Natural killer cell (primary cell): Measurements from ENCODE around the gene FUOM. TPM values are rescaled to one million over a fixed set of nuclear protein-coding genes. Genes with fewer than 3 reads are reported as not detected.

ENCODE experiments used
- ATAC-seq, 3 donors: fragments of 150-1000 bp in 2 of 3; fragments of 200-7000 bp in 1 of 3; cut with Tn5 transposase; 1 replicate in 1 of 3; 2 replicates in 2 of 3; pipeline ENCODE4 v1.10.0; 2021; ENCODE audit warnings: mild to moderate bottlenecking in 2 of 3, moderate library complexity in 2 of 3
- DNase-seq, 2 donors: peaks; one replicate each; pipeline versions ENCODE4 v3.0.0 to v3.0.0-alpha.2; 2013 to 2021; ENCODE audit warnings: mixed read lengths in 1 of 2
- H3K27ac ChIP-seq: one replicate; pipeline ENCODE4 v1.5.1; 2013; ENCODE audit warnings: mild to moderate bottlenecking, low read length
- H3K27me3 ChIP-seq: one replicate; pipeline ENCODE4 v1.6.1; 2013; ENCODE audit warnings: low read length; ENCODE audit not compliant: control insufficient read depth, insufficient read depth
- H3K36me3 ChIP-seq: one replicate; pipeline ENCODE4 v1.6.1; 2013; ENCODE audit warnings: low read length; ENCODE audit not compliant: control insufficient read depth, insufficient read depth
- H3K4me1 ChIP-seq: one replicate; pipeline ENCODE4 v1.6.1; 2013; ENCODE audit warnings: low read length; ENCODE audit not compliant: control insufficient read depth, insufficient read depth
- H3K4me3 ChIP-seq: one replicate; pipeline ENCODE4 v1.5.1; 2013; ENCODE audit warnings: low read length
- H3K9me3 ChIP-seq: one replicate; pipeline ENCODE4 v1.6.1; 2013; ENCODE audit warnings: low read length; ENCODE audit not compliant: control insufficient read depth, insufficient read depth
- H3K27ac Mint-ChIP-seq, 2 donors: one replicate each; pipeline ENCODE4 v1.8.0; 2022; ENCODE audit warnings: mild to moderate bottlenecking in 2 of 2, mixed read lengths in 2 of 2, moderate library complexity in 1 of 2
- H3K27me3 Mint-ChIP-seq, 2 donors: one replicate each; pipeline ENCODE4 v1.8.0; 2022; ENCODE audit warnings: low read depth in 2 of 2, mixed read lengths in 2 of 2
- H3K36me3 Mint-ChIP-seq: one replicate; pipeline ENCODE4 v1.8.0; 2022; ENCODE audit warnings: mixed read lengths
- H3K4me1 Mint-ChIP-seq, 2 donors: one replicate each; pipeline ENCODE4 v1.8.0; 2022; ENCODE audit warnings: mixed read lengths in 2 of 2
- H3K4me3 Mint-ChIP-seq: one replicate; pipeline ENCODE4 v1.8.0; 2022; ENCODE audit warnings: mild to moderate bottlenecking, moderate library complexity, mixed read lengths
- H3K9me3 Mint-ChIP-seq, 2 donors: one replicate each; pipeline ENCODE4 v1.8.0; 2022; ENCODE audit warnings: mixed read lengths in 2 of 2
- CTCF ChIP-seq: fragments of 200-600 bp; IDR thresholded peaks from one replicate; pipeline ENCODE4 v1.8.0; 2022; ENCODE audit warnings: antibody characterized with exemption
- WGBS: methylation state at CpG from one replicate; pipeline ENCODE4 v1.1.7; 2013; ENCODE audit warnings: missing lambda C conversion rate; ENCODE audit not compliant: insufficient coverage; 5-methylcytosine and 5-hydroxymethylcytosine counted together
- intact Hi-C: fragments of 100-400 bp; cut with micrococcal nuclease; formaldehyde crosslinking; loops from one replicate; pipeline ENCODE4 v1.14.2; 2022
- total RNA-seq, 4 donors: library from RNA; stranded (reverse); fragments of 120-200 nt in 1 of 4; gene quantifications; one replicate each; pipeline versions ENCODE4 v1.2.3 to v1.2.4, GENCODE V29; 2013 to 2022

Gene FUOM
- total RNA-seq, 3 donors from 2014 or later (not counting 1 experiment from before 2014, with no cell fraction given) = 7.6 to 9.5 (median 7.9) TPM

DNA sequence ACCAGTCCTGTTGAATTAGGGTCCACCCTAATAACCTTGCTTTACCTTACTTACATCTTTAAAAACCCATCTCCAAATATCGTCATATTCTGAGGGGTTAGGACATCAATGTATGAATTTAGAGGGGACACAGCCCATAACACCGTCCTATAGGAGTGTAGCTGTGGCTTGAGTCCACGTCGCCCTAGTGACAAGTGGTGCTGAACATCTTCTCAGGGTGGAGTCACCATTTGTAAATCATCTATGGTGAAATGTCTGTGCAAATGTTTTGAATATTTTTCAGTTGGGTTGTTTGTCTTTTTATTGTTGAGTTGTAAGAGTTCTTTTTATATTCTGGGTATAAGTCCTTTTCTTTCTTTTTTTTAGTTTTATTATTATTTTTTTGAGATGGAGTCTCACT is 15.8 kb downstream of the FUOM start:
- peaks cover 13% of the 10 kb centered on the region for H3K4me1 ChIP-seq
- H3K9me3 ChIP-seq = no peaks in the 10 kb centered on the region
- H3K4me3 ChIP-seq = no peak overlapping the region
- Mint-ChIP-seq H3K36me3 (no peaks in the 10 kb centered on the region), H3K27me3 (peaks cover 24 to 29% of the 10 kb centered on the region in 2 donors), H3K4me3 (no peak overlapping the region), H3K27ac (no peak overlapping the region), H3K9me3 (no peaks in the 10 kb centered on the region), H3K4me1 (no peaks in the 10 kb centered on the region)
- 90% methylated on average over 4 of the region's 4 CpGs for WGBS
- TF ChIP-seq CTCF = no peak
- H3K36me3 ChIP-seq = no peaks in the 10 kb centered on the region
- H3K27ac ChIP-seq = no peak overlapping the region
- H3K27me3 ChIP-seq = peaks cover 18% of the 10 kb centered on the region
- no peak for DNase-seq
- ATAC-seq = no peak
- intact Hi-C loops = no loop called here

DNA sequence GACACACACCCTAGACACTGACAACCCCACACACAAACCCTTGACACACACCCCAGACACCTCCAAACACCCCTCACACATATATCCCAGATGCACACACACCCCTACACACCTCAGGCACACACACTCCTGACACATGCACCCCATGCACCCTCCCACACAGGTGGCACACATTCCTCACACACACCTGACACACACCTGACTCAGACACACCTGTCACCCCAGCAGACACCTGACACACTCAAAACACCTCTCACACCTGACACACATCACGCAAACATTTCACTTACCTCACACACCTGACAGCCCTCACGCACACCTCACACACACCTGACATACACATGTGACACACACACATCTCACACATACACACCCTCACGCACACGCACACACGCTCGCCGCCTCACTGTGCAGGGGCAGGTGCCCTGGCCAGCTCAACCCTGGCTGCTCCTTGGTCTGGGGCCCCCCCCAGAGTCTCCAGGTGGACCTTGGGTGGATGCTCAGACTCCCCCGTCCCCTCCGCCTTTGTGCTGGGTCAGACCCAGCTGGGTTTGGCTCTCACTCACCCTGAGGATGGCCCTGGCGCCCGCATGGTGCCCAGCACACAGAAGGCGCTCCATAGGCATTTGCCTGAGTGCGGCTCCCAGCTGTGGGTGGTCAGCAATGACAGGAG is 18.0 kb downstream of the FUOM start:
- Mint-ChIP-seq H3K4me3 (no peak overlapping the region), H3K27ac (no peak overlapping the region), H3K4me1 (peaks cover 0 to 3% of the 10 kb centered on the region in 2 donors), H3K9me3 (no peaks in the 10 kb centered on the region), H3K36me3 (no peaks in the 10 kb centered on the region), H3K27me3 (peaks cover 16 to 18% of the 10 kb centered on the region in 2 donors)
- peaks cover 34% of the 10 kb centered on the region for H3K4me1 ChIP-seq
- DNase-seq (no peak), ATAC-seq (no peak)
- no peaks in the 10 kb centered on the region for H3K9me3 ChIP-seq
- TF ChIP-seq CTCF = no peak
- H3K4me3 ChIP-seq = no peak overlapping the region
- H3K27ac ChIP-seq = no peak overlapping the region
- intact Hi-C loops = no loop called here
- H3K36me3 ChIP-seq = no peaks in the 10 kb centered on the region
- H3K27me3 ChIP-seq = peaks cover 19% of the 10 kb centered on the region
- WGBS = 94% methylated on average over 13 of the region's 13 CpGs

- H3K4me3 ChIP-seq = no peak overlapping the region
- Mint-ChIP-seq H3K9me3 (no peaks in the 10 kb centered on the region), H3K4me1 (peaks cover 0 to 7% of the 10 kb centered on the region in 2 donors), H3K27me3 (peaks cover 13 to 16% of the 10 kb centered on the region in 2 donors), H3K36me3 (no peaks in the 10 kb centered on the region), H3K27ac (no peak overlapping the region), H3K4me3 (no peak overlapping the region)
- H3K4me1 ChIP-seq = peaks cover 37% of the 10 kb centered on the region
- H3K9me3 ChIP-seq = no peaks in the 10 kb centered on the region
- H3K27me3 ChIP-seq = peaks cover 19% of the 10 kb centered on the region
- H3K36me3 ChIP-seq = no peaks in the 10 kb centered on the region
- DNase-seq (no peak), ATAC-seq (no peak)
- no peak for TF ChIP-seq CTCF
- no peak overlapping the region for H3K27ac ChIP-seq
- intact Hi-C loops = no loop called here
- WGBS = 86% methylated on average over 10 of the region's 10 CpGs
These were observed 19.4 kb downstream of the FUOM start for GRCh38 chr10:133338080-133339071.
